SU-DHL-6 (cell line): ENCODE measurements around the gene CCDC68.
"Not testable (repeated sequence)": the region's sequence is repeated elsewhere in the genome, so short reads cannot be mapped to it uniquely, and the experiment has no call there.

Experiments used
- H2AFZ ChIP-seq: fragments of 200-600 bp; sonication (generic); 2 replicates; pipeline ENCODE4 v1.6.1; 2014; ENCODE audit warnings: low read depth, mild to moderate bottlenecking, moderate library complexity, mixed read lengths, antibody characterized with exemption, low read length; ENCODE audit not compliant: severe bottlenecking
- H3F3A ChIP-seq: fragments of 200-600 bp; shearing (Covaris generic); 2 replicates; pipeline ENCODE4 v1.6.0; 2016; ENCODE audit warnings: antibody characterized with exemption, mild to moderate bottlenecking; ENCODE audit not compliant: insufficient read depth
- H3K27ac ChIP-seq: fragments of 200-600 bp; sonication (generic); 2 replicates; pipeline ENCODE4 v1.5.1; 2016; ENCODE audit warnings: low read depth, mild to moderate bottlenecking, low read length, moderate library complexity, mixed read lengths
- H3K27me3 ChIP-seq: fragments of 200-600 bp; sonication (generic), shearing (Covaris generic); 2 replicates; pipeline ENCODE4 v1.6.0; 2014; ENCODE audit warnings: mild to moderate bottlenecking, low read length
- H3K36me3 ChIP-seq: fragments of 200-600 bp; sonication (generic); 2 replicates; pipeline ENCODE4 v1.6.1; 2014; ENCODE audit warnings: mild to moderate bottlenecking, low read length, mixed read lengths
- H3K4me2 ChIP-seq: fragments of 300-600, 200-600 bp; shearing (Covaris generic), sonication (generic); 2 replicates; pipeline ENCODE4 v1.6.0; 2014; ENCODE audit warnings: low read length, low read depth, mild to moderate bottlenecking; ENCODE audit not compliant: poor library complexity, severe bottlenecking
- H3K4me3 ChIP-seq: fragments of 200-600 bp; sonication (generic); 2 replicates; pipeline ENCODE4 v1.5.1; 2014; ENCODE audit warnings: antibody characterized with exemption, low read length, mild to moderate bottlenecking, mixed read lengths; ENCODE audit not compliant: insufficient read depth, poor library complexity, severe bottlenecking
- H3K79me2 ChIP-seq: fragments of 200-600 bp; sonication (generic); 2 replicates; pipeline ENCODE4 v1.6.1; 2014; ENCODE audit warnings: mild to moderate bottlenecking, low read length, moderate library complexity; ENCODE audit not compliant: insufficient read depth
- H3K9ac ChIP-seq: fragments of 200-600 bp; sonication (generic); 2 replicates; pipeline ENCODE4 v1.7.0; 2014; ENCODE audit warnings: mild to moderate bottlenecking, low read length
- H3K9me2 ChIP-seq: fragments of 200-600 bp; sonication (generic); replicated peaks from 2 replicates; pipeline ENCODE4 v1.6.1; 2014; ENCODE audit warnings: low read length; ENCODE audit not compliant: insufficient read depth
- H3K9me3 ChIP-seq: fragments of 200-600 bp; sonication (generic); 2 replicates; pipeline ENCODE4 v1.6.1; 2014; ENCODE audit warnings: low read length, mixed read lengths; ENCODE audit not compliant: insufficient read depth
- H4K20me1 ChIP-seq: fragments of 200-600 bp; sonication (generic); 2 replicates; pipeline ENCODE4 v1.6.1; 2014; ENCODE audit warnings: low read depth, mild to moderate bottlenecking, antibody characterized with exemption, low read length, moderate library complexity, mixed read lengths
- EZH2phosphoT487 ChIP-seq: fragments of 200-600 bp; sonication (generic), shearing (Covaris generic); conservative IDR thresholded peaks from 2 replicates; pipeline ENCODE4 v1.6.1; 2018; ENCODE audit warnings: mild to moderate bottlenecking, antibody characterized with exemption, low read length, moderate library complexity, mixed read lengths
- TF ChIP-seq, protein P1 (sequence below): fragments of 200-600 bp; sonication (generic); IDR thresholded peaks from one replicate; pipeline ENCODE4 v1.5.1; 2017; ENCODE audit warnings: antibody characterized with exemption, mild to moderate bottlenecking, low read length, moderate library complexity; ENCODE audit not compliant: insufficient read depth, poor library complexity, severe bottlenecking

Gene CCDC68

DNA sequence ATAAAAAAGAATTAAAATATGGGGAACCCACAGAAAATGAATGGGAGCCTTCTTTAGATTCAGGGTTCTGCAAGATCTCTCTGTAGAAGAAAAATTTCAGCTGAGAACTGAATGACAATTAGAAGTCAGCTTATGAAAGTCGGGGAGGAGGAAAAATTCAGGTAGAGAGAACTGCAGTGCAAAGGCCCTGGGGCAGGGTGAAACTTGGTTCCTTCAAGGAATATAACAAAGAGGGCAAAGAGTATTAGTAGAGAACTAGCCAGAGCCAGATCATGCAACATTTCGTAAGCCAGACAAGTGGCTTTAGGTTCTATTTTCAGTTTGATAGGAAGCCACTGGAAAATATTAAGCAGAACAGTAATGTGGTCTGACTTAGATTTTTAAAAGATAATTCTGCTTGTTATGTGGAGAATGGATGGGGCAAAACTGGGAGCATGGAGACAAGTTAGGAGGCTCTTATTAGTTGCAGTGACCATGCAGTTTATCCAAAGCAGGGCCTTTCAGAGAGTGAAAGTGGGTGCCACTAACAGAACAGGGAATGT, 103.1 kb downstream of the CCDC68 start:
- H3K79me2 ChIP-seq = no peaks in the 10 kb centered on the region
- H3F3A ChIP-seq = no peaks in the 10 kb centered on the region
- no peak overlapping the region for H3K4me2 ChIP-seq
- H3K9me2 ChIP-seq = no peaks in the 10 kb centered on the region
- H4K20me1 ChIP-seq = no peaks in the 10 kb centered on the region
- H3K9me3 ChIP-seq = no peaks in the 10 kb centered on the region
- no peaks in the 10 kb centered on the region for H3K27me3 ChIP-seq
- no peak overlapping the region for H2AFZ ChIP-seq
- H3K4me3 ChIP-seq = no peak overlapping the region
- no peak overlapping the region for H3K9ac ChIP-seq
- H3K27ac ChIP-seq = no peak overlapping the region
- H3K36me3 ChIP-seq = no peaks in the 10 kb centered on the region
- no peak for TF ChIP-seq EZH2phosphoT487
- TF ChIP-seq, protein P1, sequence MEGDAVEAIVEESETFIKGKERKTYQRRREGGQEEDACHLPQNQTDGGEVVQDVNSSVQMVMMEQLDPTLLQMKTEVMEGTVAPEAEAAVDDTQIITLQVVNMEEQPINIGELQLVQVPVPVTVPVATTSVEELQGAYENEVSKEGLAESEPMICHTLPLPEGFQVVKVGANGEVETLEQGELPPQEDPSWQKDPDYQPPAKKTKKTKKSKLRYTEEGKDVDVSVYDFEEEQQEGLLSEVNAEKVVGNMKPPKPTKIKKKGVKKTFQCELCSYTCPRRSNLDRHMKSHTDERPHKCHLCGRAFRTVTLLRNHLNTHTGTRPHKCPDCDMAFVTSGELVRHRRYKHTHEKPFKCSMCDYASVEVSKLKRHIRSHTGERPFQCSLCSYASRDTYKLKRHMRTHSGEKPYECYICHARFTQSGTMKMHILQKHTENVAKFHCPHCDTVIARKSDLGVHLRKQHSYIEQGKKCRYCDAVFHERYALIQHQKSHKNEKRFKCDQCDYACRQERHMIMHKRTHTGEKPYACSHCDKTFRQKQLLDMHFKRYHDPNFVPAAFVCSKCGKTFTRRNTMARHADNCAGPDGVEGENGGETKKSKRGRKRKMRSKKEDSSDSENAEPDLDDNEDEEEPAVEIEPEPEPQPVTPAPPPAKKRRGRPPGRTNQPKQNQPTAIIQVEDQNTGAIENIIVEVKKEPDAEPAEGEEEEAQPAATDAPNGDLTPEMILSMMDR = no peak

DNA sequence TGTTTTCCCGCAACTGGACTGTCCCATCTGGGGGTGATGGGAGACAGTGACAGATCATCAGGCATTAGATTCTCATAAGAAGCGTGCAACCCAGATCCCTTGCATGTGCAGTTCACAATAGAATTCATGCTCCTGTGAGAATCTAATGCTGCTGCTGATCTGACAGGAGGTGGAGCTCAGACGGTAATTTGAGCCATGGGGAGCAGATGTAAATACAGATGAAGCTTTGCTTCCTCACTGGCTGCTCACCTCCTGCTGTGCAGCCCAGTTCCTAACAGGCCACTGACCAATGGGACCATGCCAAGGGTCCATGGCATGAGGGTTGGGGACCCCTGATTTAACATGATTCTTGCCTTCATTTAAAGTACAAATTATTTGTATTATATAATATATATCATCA, 104.2 kb downstream of the CCDC68 start:
- H3K79me2 ChIP-seq, H3K4me3 ChIP-seq, H3K27me3 ChIP-seq: not testable (repeated sequence)

DNA sequence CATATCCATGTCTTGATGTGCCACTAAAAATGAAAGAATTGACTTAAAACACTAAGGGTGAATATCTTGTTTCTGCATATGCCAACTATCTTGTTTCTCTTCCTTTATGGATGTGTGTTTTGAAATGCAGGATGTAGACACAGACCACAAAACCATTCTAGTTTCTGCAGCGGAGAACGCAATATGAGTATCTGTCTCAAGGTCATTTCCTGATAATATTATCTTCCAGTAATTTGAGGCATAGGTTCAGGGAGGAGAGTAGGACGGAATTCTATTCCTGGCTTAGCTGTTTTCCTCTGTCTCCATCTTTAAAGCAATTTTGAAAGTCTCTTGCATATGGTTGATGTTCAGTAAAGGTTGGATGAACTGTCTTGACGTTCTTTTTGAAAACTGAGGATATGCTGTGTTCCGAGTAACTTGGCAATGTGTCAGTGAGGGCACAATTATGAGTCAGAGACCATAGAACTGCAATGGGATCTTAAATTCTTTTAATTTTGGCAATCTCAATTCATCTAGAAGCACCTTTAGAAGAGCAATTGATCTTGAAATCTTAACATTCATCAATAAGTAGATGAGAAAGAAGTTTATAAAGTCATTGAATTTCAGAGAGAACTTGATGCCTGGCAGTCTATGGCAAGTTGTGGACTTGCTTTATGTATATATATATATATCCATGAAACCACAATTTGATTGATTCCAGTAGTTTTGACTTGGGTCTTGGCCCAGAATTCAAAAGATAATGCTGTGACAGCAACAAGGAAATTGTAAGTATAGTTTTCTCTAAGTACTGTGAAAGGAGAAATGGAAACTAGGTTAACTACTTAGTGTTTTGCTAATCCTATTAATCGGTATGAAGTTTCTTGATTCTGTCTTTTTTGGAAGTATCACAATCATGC, 106.2 kb downstream of the CCDC68 start:
- no peaks in the 10 kb centered on the region for H3K9me2 ChIP-seq
- no peak overlapping the region for H3K9ac ChIP-seq
- no peaks in the 10 kb centered on the region for H3K27me3 ChIP-seq
- no peak overlapping the region for H3K4me3 ChIP-seq
- no peaks in the 10 kb centered on the region for H3K79me2 ChIP-seq
- H3K4me2 ChIP-seq = no peak overlapping the region
- TF ChIP-seq EZH2phosphoT487 = no peak
- TF ChIP-seq, protein P1 = no peak
- no peak overlapping the region for H3K27ac ChIP-seq
- H4K20me1 ChIP-seq = no peaks in the 10 kb centered on the region
- no peak overlapping the region for H2AFZ ChIP-seq
- H3F3A ChIP-seq = no peaks in the 10 kb centered on the region
- H3K36me3 ChIP-seq = no peaks in the 10 kb centered on the region
- H3K9me3 ChIP-seq = no peaks in the 10 kb centered on the region

More for the DNA sequence above, 104.2 kb downstream of the CCDC68 start:
- not testable (repeated sequence) for H4K20me1 ChIP-seq, H2AFZ ChIP-seq, H3K9me3 ChIP-seq, H3K36me3 ChIP-seq, H3K4me2 ChIP-seq, H3K9me2 ChIP-seq, H3F3A ChIP-seq, H3K27ac ChIP-seq, H3K9ac ChIP-seq
